HG02885 (cell line): Measurements from ENCODE around the gene DYSF.

Experiments used
- ATAC-seq: cut with Tn5 transposase; IDR thresholded peaks from one replicate; pipeline ENCODE4 v1.9.1; 2021; ENCODE audit warnings: mild to moderate bottlenecking; ENCODE audit not compliant: unreplicated experiment, poor library complexity

The DYSF gene

GRCh38 chr2:71735676-71736075 is 282.3 kb downstream of the DYSF start:
- ATAC-seq = no peak
